Osteocyte (in vitro differentiated cells): ENCODE data around the gene ACER3. TPM values are rescaled to one million over a fixed set of nuclear protein-coding genes. Genes with fewer than 3 reads are reported as not detected.
A peak's percentile ranks its signal among the peaks of the same experiment; 100 is the strongest.

Experiments
- DNase-seq: peaks from one replicate; pipeline ENCODE4 v3.0.0; 2021; ENCODE audit warnings: mixed read lengths; ENCODE audit not compliant: unreplicated experiment; ENCODE audit errors: extremely low spot score
- H3K27ac Mint-ChIP-seq: one replicate; pipeline ENCODE4 v1.8.0; 2021; ENCODE audit warnings: mild to moderate bottlenecking, mixed read lengths; ENCODE audit not compliant: unreplicated experiment
- H3K27me3 Mint-ChIP-seq: one replicate; pipeline ENCODE4 v1.8.0; 2021; ENCODE audit warnings: mixed read lengths; ENCODE audit not compliant: unreplicated experiment
- H3K36me3 Mint-ChIP-seq: one replicate; pipeline ENCODE4 v1.8.0; 2021; ENCODE audit warnings: mixed read lengths; ENCODE audit not compliant: unreplicated experiment
- H3K4me1 Mint-ChIP-seq: one replicate; pipeline ENCODE4 v1.8.0; 2021; ENCODE audit warnings: mixed read lengths; ENCODE audit not compliant: unreplicated experiment
- H3K4me3 Mint-ChIP-seq: one replicate; pipeline ENCODE4 v1.8.0; 2021; ENCODE audit warnings: mild to moderate bottlenecking, moderate library complexity, mixed read lengths; ENCODE audit not compliant: unreplicated experiment
- H3K9me3 Mint-ChIP-seq: one replicate; pipeline ENCODE4 v1.8.0; 2021; ENCODE audit warnings: mixed read lengths; ENCODE audit not compliant: unreplicated experiment
- total RNA-seq: library from RNA; stranded (reverse); gene quantifications from 2 replicates; pipeline ENCODE4 v1.2.1, GENCODE V29; 2021
- TF ChIP-seq, protein P1 (sequence below): fragments of 200-600 bp; sonication (generic); IDR thresholded peaks from 2 replicates; pipeline ENCODE4 v1.5.0; 2021; ENCODE audit warnings: antibody characterized with exemption, mild to moderate bottlenecking, moderate library complexity

Gene ACER3
- total RNA-seq, 1 donor from 2014 or later, result 17.4 TPM

- no peak for DNase-seq
- H3K4me3 Mint-ChIP-seq, result no peak overlapping the region
- H3K27me3 Mint-ChIP-seq, result peaks cover 38% of the 10 kb centered on the region
- TF ChIP-seq, protein P1, sequence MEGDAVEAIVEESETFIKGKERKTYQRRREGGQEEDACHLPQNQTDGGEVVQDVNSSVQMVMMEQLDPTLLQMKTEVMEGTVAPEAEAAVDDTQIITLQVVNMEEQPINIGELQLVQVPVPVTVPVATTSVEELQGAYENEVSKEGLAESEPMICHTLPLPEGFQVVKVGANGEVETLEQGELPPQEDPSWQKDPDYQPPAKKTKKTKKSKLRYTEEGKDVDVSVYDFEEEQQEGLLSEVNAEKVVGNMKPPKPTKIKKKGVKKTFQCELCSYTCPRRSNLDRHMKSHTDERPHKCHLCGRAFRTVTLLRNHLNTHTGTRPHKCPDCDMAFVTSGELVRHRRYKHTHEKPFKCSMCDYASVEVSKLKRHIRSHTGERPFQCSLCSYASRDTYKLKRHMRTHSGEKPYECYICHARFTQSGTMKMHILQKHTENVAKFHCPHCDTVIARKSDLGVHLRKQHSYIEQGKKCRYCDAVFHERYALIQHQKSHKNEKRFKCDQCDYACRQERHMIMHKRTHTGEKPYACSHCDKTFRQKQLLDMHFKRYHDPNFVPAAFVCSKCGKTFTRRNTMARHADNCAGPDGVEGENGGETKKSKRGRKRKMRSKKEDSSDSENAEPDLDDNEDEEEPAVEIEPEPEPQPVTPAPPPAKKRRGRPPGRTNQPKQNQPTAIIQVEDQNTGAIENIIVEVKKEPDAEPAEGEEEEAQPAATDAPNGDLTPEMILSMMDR, result no peak
- no peaks in the 10 kb centered on the region for H3K9me3 Mint-ChIP-seq
- no peaks in the 10 kb centered on the region for H3K36me3 Mint-ChIP-seq
- H3K4me1 Mint-ChIP-seq, result no peaks in the 10 kb centered on the region
- H3K27ac Mint-ChIP-seq, result no peak overlapping the region
These were observed 22.7 kb upstream of the ACER3 start for GRCh38 chr11:76837696-76838677.

DNA sequence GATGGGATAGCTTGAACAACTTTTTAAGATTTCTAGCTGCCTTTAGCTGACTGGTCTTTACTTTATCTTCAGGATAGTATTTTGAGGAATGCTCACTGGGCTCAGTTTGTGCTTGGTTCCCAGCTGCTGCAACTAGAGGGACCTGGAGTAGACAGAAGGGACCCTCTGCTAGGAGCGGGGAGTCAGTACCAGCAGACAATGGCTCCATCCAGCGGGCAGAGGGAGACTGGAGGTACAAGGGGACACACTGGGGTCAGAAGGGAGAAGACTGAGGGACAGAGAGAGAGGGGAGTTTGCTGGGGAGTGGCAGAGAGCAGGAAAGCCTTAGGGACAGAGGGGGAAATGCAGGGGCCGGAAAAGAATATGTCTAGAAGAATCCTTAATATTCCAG, 22.0 kb upstream of the ACER3 start:
- TF ChIP-seq, protein P1, result peak; percentile 50
- Mint-ChIP-seq H3K36me3 (no peaks in the 10 kb centered on the region), H3K9me3 (no peaks in the 10 kb centered on the region), H3K27me3 (peaks cover 42% of the 10 kb centered on the region), H3K4me3 (no peak overlapping the region), H3K4me1 (no peaks in the 10 kb centered on the region), H3K27ac (no peak overlapping the region)
- no peak for DNase-seq

- no peak for DNase-seq
- TF ChIP-seq, protein P1, result no peak
- H3K9me3 Mint-ChIP-seq, result no peaks in the 10 kb centered on the region
- H3K36me3 Mint-ChIP-seq, result no peaks in the 10 kb centered on the region
- H3K4me3 Mint-ChIP-seq, result no peak overlapping the region
- H3K27ac Mint-ChIP-seq, result no peak overlapping the region
- no peaks in the 10 kb centered on the region for H3K4me1 Mint-ChIP-seq
- peaks cover 45% of the 10 kb centered on the region for H3K27me3 Mint-ChIP-seq
These were observed 21.4 kb upstream of the ACER3 start for GRCh38 chr11:76839311-76839710.

DNA sequence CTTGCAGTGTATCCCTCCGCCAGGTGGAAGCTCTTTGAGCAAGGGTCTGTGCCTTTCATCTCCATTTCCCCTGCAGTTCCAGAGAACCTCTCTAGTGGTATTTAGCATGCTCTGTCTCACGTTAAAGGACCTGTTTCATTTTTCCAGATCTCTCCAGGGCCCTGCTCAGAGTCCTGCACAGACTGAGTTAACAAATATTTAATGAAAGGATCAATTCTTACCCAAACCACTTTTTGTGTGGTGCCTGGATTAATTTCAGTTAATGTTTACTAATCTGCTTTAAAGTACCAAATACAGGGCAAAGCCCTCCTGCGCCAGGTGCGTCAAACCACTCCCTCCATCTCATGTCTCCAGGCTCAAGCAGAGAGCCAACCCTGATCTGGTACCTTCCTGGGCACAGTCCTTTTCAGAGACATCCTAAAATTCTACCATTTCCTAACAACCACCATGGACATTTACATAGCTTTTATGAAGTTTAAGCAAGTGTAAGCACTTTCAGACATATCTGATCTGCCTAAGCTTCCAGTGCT, 18.7 kb upstream of the ACER3 start:
- TF ChIP-seq, protein P1, result no peak
- Mint-ChIP-seq H3K9me3 (no peaks in the 10 kb centered on the region), H3K4me1 (no peaks in the 10 kb centered on the region), H3K27ac (no peak overlapping the region), H3K4me3 (no peak overlapping the region), H3K27me3 (peaks cover 49% of the 10 kb centered on the region), H3K36me3 (no peaks in the 10 kb centered on the region)
- no peak for DNase-seq

DNA sequence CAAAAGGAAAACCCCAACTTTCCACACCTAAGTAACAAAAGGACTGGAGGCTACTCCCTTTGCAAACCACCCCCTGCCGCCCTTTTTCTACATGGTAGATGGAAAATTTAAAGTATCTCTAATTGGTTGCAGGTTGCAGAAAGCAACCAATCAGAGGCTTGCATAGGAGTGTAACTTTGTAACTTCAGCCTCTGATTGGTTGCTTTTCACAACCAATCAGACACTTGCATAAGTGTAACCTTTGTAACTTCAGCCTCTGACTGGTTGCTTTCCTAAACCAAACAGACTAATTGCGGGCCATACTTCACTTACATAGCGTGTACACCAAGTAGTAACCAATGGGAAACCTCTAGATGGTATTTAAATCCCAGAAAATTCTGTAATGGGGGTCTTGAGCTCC, 16.8 kb upstream of the ACER3 start:
- TF ChIP-seq, protein P1, result no peak
- Mint-ChIP-seq H3K27me3 (peaks cover 51% of the 10 kb centered on the region), H3K4me3 (no peak overlapping the region), H3K4me1 (peaks cover 2% of the 10 kb centered on the region), H3K27ac (no peak overlapping the region), H3K9me3 (no peaks in the 10 kb centered on the region), H3K36me3 (no peaks in the 10 kb centered on the region)
- DNase-seq, result no peak
